ENCODE data around the gene SNX25.
"Not testable (repeated sequence)": the region's sequence is repeated elsewhere in the genome, so short reads cannot be mapped to it uniquely, and the experiment has no call there.

Gene SNX25

GRCh38 chr4:185209031-185209851 lies at the start of gene SNX25:
Gene SNX25 (plus strand): TSS chr4:185209598. CDS start chr4:185209827, 229 bp downstream.
- DNase-seq: peak; percentile 61 to 96 (median 89)
- intact Hi-C loops (cut with DNase I): loop anchor here (5.0 kb wide), 1 partner anchor 98 kb away; no protein-coding TSS in a partner anchor

- no peak for DNase-seq
Measured at GRCh38 chr4:185165605-185166063, 43.8 kb upstream of the SNX25 start.

GRCh38 chr4:185167234-185167633 lies 42.2 kb upstream of the SNX25 start:
- intact Hi-C loops (cut with DNase I): no loop called here
- DNase-seq: no peak

More at GRCh38 chr4:185165605-185166063, 43.8 kb upstream of the SNX25 start:
- intact Hi-C loops (cut with DNase I): no loop called here

GRCh38 chr4:185171373-185172071 lies 37.9 kb upstream of the SNX25 start:
- no peak for DNase-seq
- intact Hi-C loops (cut with DNase I): no loop called here

- no peak for DNase-seq
- intact Hi-C loops (cut with DNase I): no loop called here
Measured at GRCh38 chr4:185179488-185179887, 29.9 kb upstream of the SNX25 start.

GRCh38 chr4:185182239-185182638 lies 27.2 kb upstream of the SNX25 start:
- no peak for DNase-seq
- intact Hi-C loops (cut with DNase I): loop anchor here (5.0 kb wide), 1 partner anchor 40 kb away; the partner anchor contains the start of gene SLC25A4

GRCh38 chr4:185183622-185184281 lies 25.6 kb upstream of the SNX25 start:
- intact Hi-C loops (cut with DNase I): loop anchor here (5.0 kb wide), 1 partner anchor 41 kb away; the partner anchor contains the start of gene SLC25A4
- DNase-seq: peak; percentile 32 to 96 (median 84)

- intact Hi-C loops (cut with DNase I): no loop called here
- DNase-seq: no peak
Measured at GRCh38 chr4:185186769-185187168, 22.6 kb upstream of the SNX25 start.

GRCh38 chr4:185189606-185190305 lies 19.6 kb upstream of the SNX25 start:
- no peak for DNase-seq
- intact Hi-C loops (cut with DNase I): no loop called here

- DNase-seq: no peak
- intact Hi-C loops (cut with DNase I): no loop called here
Measured at GRCh38 chr4:185190306-185190856, 19.0 kb upstream of the SNX25 start.

- intact Hi-C loops (cut with DNase I): no loop called here
- no peak for DNase-seq
Measured at GRCh38 chr4:185192059-185192458, 17.3 kb upstream of the SNX25 start.

GRCh38 chr4:185194924-185195888 lies 14.2 kb upstream of the SNX25 start:
- DNase-seq: no peak
- intact Hi-C loops (cut with DNase I): no loop called here

GRCh38 chr4:185196437-185196836 lies 13.0 kb upstream of the SNX25 start:
- DNase-seq: no peak

GRCh38 chr4:185198189-185198588 lies 11.2 kb upstream of the SNX25 start:
- intact Hi-C loops (cut with DNase I); DNase-seq: not testable (repeated sequence)

More at GRCh38 chr4:185196437-185196836, 13.0 kb upstream of the SNX25 start:
- intact Hi-C loops (cut with DNase I): no loop called here

GRCh38 chr4:185201977-185202962 lies 7.1 kb upstream of the SNX25 start:
- DNase-seq: no peak
- intact Hi-C loops (cut with DNase I): loop anchor here (5.0 kb wide), 1 partner anchor 195 kb away; the partner anchor contains the start of genes ANKRD37 and LRP2BP

GRCh38 chr4:185202984-185203485 lies 6.4 kb upstream of the SNX25 start:
- intact Hi-C loops (cut with DNase I): loop anchor here (5.0 kb wide), 1 partner anchor 194 kb away; the partner anchor contains the start of genes ANKRD37 and LRP2BP
- no peak for DNase-seq
